ENCODE data around the gene ATP9A. TPM values are rescaled to one million over a fixed set of nuclear protein-coding genes. Genes with fewer than 3 reads are reported as not detected.

ATP9A gene
- total and polyA plus RNA-seq, 2 experiments from 2014 or later, result 11.3 to 16.9 TPM

GRCh38 chr20:51811042-51811355 lies 42.8 kb upstream of the ATP9A start:
- Histone ChIP-seq H3K36me3 (no peaks in the 10 kb centered on the region), H3K4me3 (no peak overlapping the region), H3K27ac (no peak overlapping the region), H3K27me3 (no peaks in the 10 kb centered on the region), H3K9me3 (ENCODE audit: low read depth) (no peaks in the 10 kb centered on the region), H3K4me1 (ENCODE audit: low read depth) (no peaks in the 10 kb centered on the region)
- TF ChIP-seq, protein P1, sequence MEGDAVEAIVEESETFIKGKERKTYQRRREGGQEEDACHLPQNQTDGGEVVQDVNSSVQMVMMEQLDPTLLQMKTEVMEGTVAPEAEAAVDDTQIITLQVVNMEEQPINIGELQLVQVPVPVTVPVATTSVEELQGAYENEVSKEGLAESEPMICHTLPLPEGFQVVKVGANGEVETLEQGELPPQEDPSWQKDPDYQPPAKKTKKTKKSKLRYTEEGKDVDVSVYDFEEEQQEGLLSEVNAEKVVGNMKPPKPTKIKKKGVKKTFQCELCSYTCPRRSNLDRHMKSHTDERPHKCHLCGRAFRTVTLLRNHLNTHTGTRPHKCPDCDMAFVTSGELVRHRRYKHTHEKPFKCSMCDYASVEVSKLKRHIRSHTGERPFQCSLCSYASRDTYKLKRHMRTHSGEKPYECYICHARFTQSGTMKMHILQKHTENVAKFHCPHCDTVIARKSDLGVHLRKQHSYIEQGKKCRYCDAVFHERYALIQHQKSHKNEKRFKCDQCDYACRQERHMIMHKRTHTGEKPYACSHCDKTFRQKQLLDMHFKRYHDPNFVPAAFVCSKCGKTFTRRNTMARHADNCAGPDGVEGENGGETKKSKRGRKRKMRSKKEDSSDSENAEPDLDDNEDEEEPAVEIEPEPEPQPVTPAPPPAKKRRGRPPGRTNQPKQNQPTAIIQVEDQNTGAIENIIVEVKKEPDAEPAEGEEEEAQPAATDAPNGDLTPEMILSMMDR (IDR thresholded peaks at IDR 0.05; ENCODE audit: low read depth, low read length), result no peak
- DNase-seq (ENCODE audit: low read depth in 1 of 2, low spot score in 1 of 2), result peak in 1 of 2 donors; percentile 68

DNA sequence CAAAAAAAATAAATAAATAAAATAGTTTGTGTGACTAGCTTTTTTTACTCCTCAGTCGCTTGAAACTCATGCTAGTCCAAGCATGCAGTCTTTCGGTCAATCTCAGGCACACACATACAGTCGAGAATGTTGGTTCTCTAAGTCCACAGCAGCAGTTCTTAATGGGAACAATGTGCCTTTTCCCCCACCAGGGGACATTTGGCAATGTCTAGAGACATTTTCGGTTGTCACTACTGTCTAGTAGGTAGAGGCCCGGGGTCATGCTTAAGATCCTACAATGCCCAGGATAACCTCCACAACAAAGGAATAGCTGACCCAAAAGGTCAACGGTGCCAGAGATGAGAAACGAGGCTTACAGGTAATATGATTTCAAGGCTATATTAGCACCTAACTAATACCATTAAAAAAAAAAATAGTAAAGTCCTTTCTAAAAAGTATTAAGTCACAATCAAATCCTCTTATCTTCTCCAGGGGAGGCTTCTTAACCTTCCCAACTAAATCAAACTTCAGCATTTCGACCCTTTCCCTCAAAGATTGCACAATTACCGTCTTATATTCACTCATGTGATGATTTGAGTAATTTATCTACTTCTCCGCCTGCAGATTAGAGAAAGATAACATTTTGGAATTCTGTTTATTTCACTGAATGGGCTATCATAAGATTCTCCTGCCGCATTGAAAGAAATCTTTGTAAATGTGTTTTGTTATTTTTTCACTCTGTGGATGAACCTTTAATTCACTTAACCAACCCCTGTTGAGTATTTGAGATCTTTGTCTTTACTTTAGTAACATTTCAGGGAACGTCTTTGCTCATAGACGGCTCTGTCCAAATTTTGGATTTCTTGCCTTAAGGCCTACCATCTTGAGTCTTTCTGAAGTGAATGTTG lies 42.2 kb upstream of the ATP9A start:
- no peaks in the 10 kb centered on the region for H3K9me3 ChIP-seq (ENCODE audit: low read depth)
- H3K4me3 ChIP-seq, result no peak overlapping the region
- no peaks in the 10 kb centered on the region for H3K36me3 ChIP-seq
- TF ChIP-seq, protein P1 (IDR thresholded peaks at IDR 0.05; ENCODE audit: low read depth, low read length), result peak; percentile 5
- no peak for DNase-seq (ENCODE audit: low read depth in 1 of 2, low spot score in 1 of 2)
- H3K27me3 ChIP-seq, result no peaks in the 10 kb centered on the region
- no peak overlapping the region for H3K27ac ChIP-seq
- no peaks in the 10 kb centered on the region for H3K4me1 ChIP-seq (ENCODE audit: low read depth)

GRCh38 chr20:51807720-51808250 lies 39.6 kb upstream of the ATP9A start:
- Histone ChIP-seq H3K4me1 (ENCODE audit: low read depth) (no peaks in the 10 kb centered on the region), H3K9me3 (ENCODE audit: low read depth) (no peaks in the 10 kb centered on the region), H3K4me3 (no peak overlapping the region), H3K27ac (no peak overlapping the region), H3K36me3 (no peaks in the 10 kb centered on the region), H3K27me3 (no peaks in the 10 kb centered on the region)
- no peak for DNase-seq (ENCODE audit: low read depth in 1 of 2, low spot score in 1 of 2)
- TF ChIP-seq, protein P1 (IDR thresholded peaks at IDR 0.05; ENCODE audit: low read depth, low read length), result no peak

DNA sequence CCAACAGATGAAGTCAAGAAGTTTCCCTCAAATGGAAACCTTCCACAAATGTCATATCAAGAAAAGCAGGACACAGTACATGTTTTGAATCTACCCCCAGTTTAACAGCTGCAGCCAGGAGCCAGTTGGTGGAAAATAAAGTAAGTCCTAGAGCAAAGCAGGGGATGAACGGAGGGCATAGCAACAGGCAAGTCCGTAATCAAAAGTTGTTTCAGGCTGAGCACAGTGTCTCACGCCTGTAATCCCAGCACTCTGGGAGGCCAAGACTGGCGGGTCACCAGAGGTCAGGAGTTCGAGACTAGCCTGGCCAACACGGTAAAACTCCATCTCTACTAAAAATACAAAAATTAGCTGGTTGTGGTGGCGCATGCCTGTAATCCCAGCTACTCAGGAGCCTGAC lies 36.6 kb upstream of the ATP9A start:
- no peak for DNase-seq (ENCODE audit: low read depth in 1 of 2, low spot score in 1 of 2)
- H3K4me1 ChIP-seq (ENCODE audit: low read depth), result peaks cover under 1% of the 10 kb centered on the region
- no peak overlapping the region for H3K27ac ChIP-seq
- no peaks in the 10 kb centered on the region for H3K36me3 ChIP-seq
- no peak overlapping the region for H3K4me3 ChIP-seq
- no peaks in the 10 kb centered on the region for H3K9me3 ChIP-seq (ENCODE audit: low read depth)
- TF ChIP-seq, protein P1 (IDR thresholded peaks at IDR 0.05; ENCODE audit: low read depth, low read length), result no peak
- H3K27me3 ChIP-seq, result no peaks in the 10 kb centered on the region

- H3K36me3 ChIP-seq, result no peaks in the 10 kb centered on the region
- no peak overlapping the region for H3K4me3 ChIP-seq
- no peak for DNase-seq (ENCODE audit: low read depth in 1 of 2, low spot score in 1 of 2)
- TF ChIP-seq, protein P1 (IDR thresholded peaks at IDR 0.05; ENCODE audit: low read depth, low read length), result no peak
- no peaks in the 10 kb centered on the region for H3K27me3 ChIP-seq
- H3K9me3 ChIP-seq (ENCODE audit: low read depth), result no peaks in the 10 kb centered on the region
- no peak overlapping the region for H3K27ac ChIP-seq
- peaks cover 13% of the 10 kb centered on the region for H3K4me1 ChIP-seq (ENCODE audit: low read depth)
These were observed 35.1 kb upstream of the ATP9A start for GRCh38 chr20:51803148-51803854.

Data from cardiac muscle cell (in vitro differentiated cells and primary cell).